Measurements from ENCODE around the gene PATZ1. TPM values are rescaled to one million over a fixed set of nuclear protein-coding genes. Genes with fewer than 3 reads are reported as not detected.

The PATZ1 gene
- total and polyA plus RNA-seq, 2 donors (not counting 1 experiment from before 2014, with no cell fraction given): 6.1 to 15.9 TPM

GRCh38 chr22:31278151-31278621 is 68.0 kb downstream of the PATZ1 start:
- Histone ChIP-seq H3K9me3 (ENCODE audit: control insufficient read depth, insufficient read depth, low read depth, low read length) (no peaks in the 10 kb centered on the region), H3K79me2 (ENCODE audit: control insufficient read depth, insufficient read depth, low read length) (no peaks in the 10 kb centered on the region), H3K27ac (ENCODE audit: insufficient read depth, low read length) (no peak overlapping the region), H3K36me3 (ENCODE audit: control insufficient read depth, insufficient read depth, low read length) (peaks cover 11% of the 10 kb centered on the region), H3K4me2 (ENCODE audit: extremely low read depth, insufficient read depth, low read length) (no peak overlapping the region), H2AFZ (ENCODE audit: low read length) (no peak overlapping the region), H4K20me1 (ENCODE audit: control insufficient read depth, extremely low read depth, insufficient read depth, low read length) (no peaks in the 10 kb centered on the region), H3K27me3 (ENCODE audit: control insufficient read depth, insufficient read depth, low read length) (no peaks in the 10 kb centered on the region), H3K4me3 (replicated peaks in 1 of 4; ENCODE audit: control extremely low read depth in 1 of 4, insufficient read depth in 1 of 4, low read depth in 3 of 4, low read length in 4 of 4) (no peak overlapping the region), H3K9ac (ENCODE audit: insufficient read depth, low read length) (no peak overlapping the region), H3K4me1 (ENCODE audit: control insufficient read depth, extremely low read depth, insufficient read depth, low read length) (no peaks in the 10 kb centered on the region)
- DNase-seq (ENCODE audit: low read depth in 2 of 2): no peak
- TF ChIP-seq CTCF (conservative IDR thresholded peaks at IDR 0.05 in 1 of 2, IDR thresholded peaks at IDR 0.05 in 1 of 2; ENCODE audit: low read depth in 1 of 2, low read length in 2 of 2): no peak
- TF ChIP-seq EZH2 (IDR thresholded peaks at IDR 0.05; ENCODE audit: low read length, missing control alignments): no peak

DNA sequence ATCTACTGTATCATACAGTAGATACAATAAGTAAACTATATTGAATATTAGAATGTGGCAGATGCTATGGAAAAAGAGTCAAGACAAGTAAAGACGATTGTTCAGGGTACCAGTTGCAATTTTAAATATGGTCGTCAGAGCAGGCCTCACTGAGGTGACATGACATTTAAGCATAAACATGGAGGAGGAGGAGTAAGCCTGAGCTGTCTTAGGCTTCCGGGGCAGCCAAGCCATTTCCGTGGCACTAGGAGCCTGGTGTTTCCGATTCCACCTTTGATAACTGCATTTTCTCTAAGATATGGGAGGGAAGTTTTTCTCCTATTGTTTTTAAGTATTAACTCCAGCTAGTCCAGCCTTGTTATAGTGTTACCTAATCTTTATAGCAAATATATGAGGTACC is 68.4 kb downstream of the PATZ1 start:
- Histone ChIP-seq H3K9ac (ENCODE audit: insufficient read depth, low read length) (no peak overlapping the region), H3K4me3 (replicated peaks in 1 of 4; ENCODE audit: control extremely low read depth in 1 of 4, insufficient read depth in 1 of 4, low read depth in 3 of 4, low read length in 4 of 4) (no peak overlapping the region), H3K27me3 (ENCODE audit: control insufficient read depth, insufficient read depth, low read length) (no peaks in the 10 kb centered on the region), H3K27ac (ENCODE audit: insufficient read depth, low read length) (no peak overlapping the region), H3K4me2 (ENCODE audit: extremely low read depth, insufficient read depth, low read length) (no peak overlapping the region), H3K79me2 (ENCODE audit: control insufficient read depth, insufficient read depth, low read length) (no peaks in the 10 kb centered on the region), H3K36me3 (ENCODE audit: control insufficient read depth, insufficient read depth, low read length) (peaks cover 13% of the 10 kb centered on the region), H4K20me1 (ENCODE audit: control insufficient read depth, extremely low read depth, insufficient read depth, low read length) (no peaks in the 10 kb centered on the region), H3K9me3 (ENCODE audit: control insufficient read depth, insufficient read depth, low read depth, low read length) (no peaks in the 10 kb centered on the region), H3K4me1 (ENCODE audit: control insufficient read depth, extremely low read depth, insufficient read depth, low read length) (no peaks in the 10 kb centered on the region), H2AFZ (ENCODE audit: low read length) (no peak overlapping the region)
- TF ChIP-seq CTCF (conservative IDR thresholded peaks at IDR 0.05 in 1 of 2, IDR thresholded peaks at IDR 0.05 in 1 of 2; ENCODE audit: low read depth in 1 of 2, low read length in 2 of 2): no peak
- TF ChIP-seq EZH2 (IDR thresholded peaks at IDR 0.05; ENCODE audit: low read length, missing control alignments): no peak
- DNase-seq (ENCODE audit: low read depth in 2 of 2): no peak

GRCh38 chr22:31276426-31277167 is 69.5 kb downstream of the PATZ1 start:
- H3K9me3 ChIP-seq (ENCODE audit: control insufficient read depth, insufficient read depth, low read depth, low read length): no peaks in the 10 kb centered on the region
- TF ChIP-seq EZH2 (IDR thresholded peaks at IDR 0.05; ENCODE audit: low read length, missing control alignments) (no peak), CTCF (conservative IDR thresholded peaks at IDR 0.05 in 1 of 2, IDR thresholded peaks at IDR 0.05 in 1 of 2; ENCODE audit: low read depth in 1 of 2, low read length in 2 of 2) (no peak)
- H3K4me1 ChIP-seq (ENCODE audit: control insufficient read depth, extremely low read depth, insufficient read depth, low read length): no peaks in the 10 kb centered on the region
- no peak overlapping the region for H3K9ac ChIP-seq (ENCODE audit: insufficient read depth, low read length)
- DNase-seq (ENCODE audit: low read depth in 2 of 2): no peak
- no peak overlapping the region for H3K27ac ChIP-seq (ENCODE audit: insufficient read depth, low read length)
- no peaks in the 10 kb centered on the region for H3K27me3 ChIP-seq (ENCODE audit: control insufficient read depth, insufficient read depth, low read length)
- H3K79me2 ChIP-seq (ENCODE audit: control insufficient read depth, insufficient read depth, low read length): no peaks in the 10 kb centered on the region
- H2AFZ ChIP-seq (ENCODE audit: low read length): no peak overlapping the region
- H3K36me3 ChIP-seq (ENCODE audit: control insufficient read depth, insufficient read depth, low read length): peaks cover 16% of the 10 kb centered on the region
- H4K20me1 ChIP-seq (ENCODE audit: control insufficient read depth, extremely low read depth, insufficient read depth, low read length): no peaks in the 10 kb centered on the region
- H3K4me3 ChIP-seq (replicated peaks in 1 of 4; ENCODE audit: control extremely low read depth in 1 of 4, insufficient read depth in 1 of 4, low read depth in 3 of 4, low read length in 4 of 4): no peak overlapping the region
- no peak overlapping the region for H3K4me2 ChIP-seq (ENCODE audit: extremely low read depth, insufficient read depth, low read length)

Other genes with a start within 250 kb of the PATZ1 start
- gene SELENOM, start 238.8 kb downstream of the PATZ1 start, total RNA-seq: 127 and 132 TPM in 2 replicates
- gene SELENOM, start 238.8 kb downstream of the PATZ1 start, polyA plus RNA-seq: 93.5 and 130 TPM in 2 replicates
- gene INPP5J, start 223.4 kb downstream of the PATZ1 start, total RNA-seq: 0.26 and 0.33 TPM in 2 replicates
- gene INPP5J, start 223.4 kb downstream of the PATZ1 start, polyA plus RNA-seq: 0.17 and 0.23 TPM in 2 replicates
- 0.33 TPM in 1 of 2 replicates, not detected in the other for gene PLA2G3, start 205.8 kb downstream of the PATZ1 start, total RNA-seq
- gene PLA2G3, start 205.8 kb downstream of the PATZ1 start, polyA plus RNA-seq: 0.18 and 0.61 TPM in 2 replicates
- gene RNF185, start 186.2 kb downstream of the PATZ1 start, total RNA-seq: 25.7 and 31.2 TPM in 2 replicates
- 55.8 and 56.1 TPM in 2 replicates for gene RNF185, start 186.2 kb downstream of the PATZ1 start, polyA plus RNA-seq
- gene LIMK2, start 134.0 kb downstream of the PATZ1 start, total RNA-seq: 13.9 and 20.0 TPM in 2 replicates
- 3.4 and 4.0 TPM in 2 replicates for gene LIMK2, start 134.0 kb downstream of the PATZ1 start, polyA plus RNA-seq
- gene PIK3IP1, start 53.9 kb downstream of the PATZ1 start, total RNA-seq: 32.4 and 81.6 TPM in 2 replicates
- 18.1 and 32.1 TPM in 2 replicates for gene PIK3IP1, start 53.9 kb downstream of the PATZ1 start, polyA plus RNA-seq
- gene DRG1, start 53.3 kb upstream of the PATZ1 start, total RNA-seq: 73.2 and 78.8 TPM in 2 replicates
- gene DRG1, start 53.3 kb upstream of the PATZ1 start, polyA plus RNA-seq: 76.4 and 91.9 TPM in 2 replicates
- 12.6 and 13.9 TPM in 2 replicates for gene EIF4ENIF1, start 143.5 kb upstream of the PATZ1 start, total RNA-seq
- 25.2 and 25.7 TPM in 2 replicates for gene EIF4ENIF1, start 143.5 kb upstream of the PATZ1 start, polyA plus RNA-seq
- gene SFI1, start 150.2 kb upstream of the PATZ1 start, total RNA-seq: 10.0 and 11.4 TPM in 2 replicates
- 3.6 and 6.2 TPM in 2 replicates for gene SFI1, start 150.2 kb upstream of the PATZ1 start, polyA plus RNA-seq